NCI-H748 (cell line): ENCODE data around the gene ARHGAP10.
A peak's percentile ranks its signal among the peaks of the same experiment; 100 is the strongest.

Experiments used
- DNase-seq: peaks from one replicate; lab custom pipeline; 2025; ENCODE audit not compliant: unreplicated experiment; lab: John Stamatoyannopoulos, UW

ARHGAP10 gene

GRCh38 chr4:147730333-147730732 is 1.6 kb upstream of the ARHGAP10 start:
- peak; percentile 11 for DNase-seq

GRCh38 chr4:147732518-147733235 is 789 bp downstream of the ARHGAP10 start:
- DNase-seq: peak; percentile 41

GRCh38 chr4:147733716-147734344 is 1.9 kb downstream of the ARHGAP10 start:
- DNase-seq: no peak

- no peak for DNase-seq
These were observed 2.6 kb downstream of the ARHGAP10 start for GRCh38 chr4:147734496-147734895.

GRCh38 chr4:147735413-147736301 is 3.8 kb downstream of the ARHGAP10 start:
- no peak for DNase-seq

GRCh38 chr4:147736458-147736857 is 4.6 kb downstream of the ARHGAP10 start:
- no peak for DNase-seq

GRCh38 chr4:147737623-147738022 is 5.7 kb downstream of the ARHGAP10 start:
- DNase-seq: peak; percentile 18

GRCh38 chr4:147739239-147739823 is 7.4 kb downstream of the ARHGAP10 start:
- DNase-seq: no peak

GRCh38 chr4:147740176-147740575 is 8.3 kb downstream of the ARHGAP10 start:
- DNase-seq: no peak

- no peak for DNase-seq
These were observed 9.4 kb downstream of the ARHGAP10 start for GRCh38 chr4:147741190-147741788.

- no peak for DNase-seq
These were observed 16.0 kb downstream of the ARHGAP10 start for GRCh38 chr4:147747787-147748454.

- peak; percentile 73 for DNase-seq
These were observed 18.0 kb downstream of the ARHGAP10 start for GRCh38 chr4:147749811-147750321.

- DNase-seq: no peak
These were observed 21.2 kb downstream of the ARHGAP10 start for GRCh38 chr4:147753047-147753446.

GRCh38 chr4:147754037-147754445 is 22.2 kb downstream of the ARHGAP10 start:
- DNase-seq: no peak

GRCh38 chr4:147755561-147756295 is 23.8 kb downstream of the ARHGAP10 start:
- DNase-seq: no peak

- DNase-seq: no peak
These were observed 24.5 kb downstream of the ARHGAP10 start for GRCh38 chr4:147756417-147756816.

- peak; percentile 87 for DNase-seq
These were observed 28.3 kb downstream of the ARHGAP10 start for GRCh38 chr4:147760176-147760575.

GRCh38 chr4:147760695-147761094 is 28.8 kb downstream of the ARHGAP10 start:
- DNase-seq: peak; percentile 44

- DNase-seq: no peak
These were observed 29.5 kb downstream of the ARHGAP10 start for GRCh38 chr4:147761218-147761883.
